LNCaP clone FGC (cell line): ENCODE measurements around the gene AMBRA1.

ENCODE experiments used
- DNase-seq: peaks from one replicate; pipeline ENCODE4 v3.0.0-alpha.2; 2011; ENCODE audit warnings: low read depth
- H3K4me3 ChIP-seq: 2 replicates; pipeline ENCODE4 v1.5.1; 2011; ENCODE audit warnings: mild to moderate bottlenecking, low read depth, low read length, control low read depth
- TF ChIP-seq, protein P1 (sequence below): IDR thresholded peaks from 2 replicates; pipeline ENCODE4 v1.5.1; 2012; ENCODE audit warnings: mild to moderate bottlenecking; ENCODE audit not compliant: control insufficient read depth, insufficient read depth; ENCODE audit errors: extremely low read depth

AMBRA1 gene

GRCh38 chr11:46489656-46490560 lies 103.9 kb downstream of the AMBRA1 start:
- no peak for DNase-seq
- TF ChIP-seq, protein P1, sequence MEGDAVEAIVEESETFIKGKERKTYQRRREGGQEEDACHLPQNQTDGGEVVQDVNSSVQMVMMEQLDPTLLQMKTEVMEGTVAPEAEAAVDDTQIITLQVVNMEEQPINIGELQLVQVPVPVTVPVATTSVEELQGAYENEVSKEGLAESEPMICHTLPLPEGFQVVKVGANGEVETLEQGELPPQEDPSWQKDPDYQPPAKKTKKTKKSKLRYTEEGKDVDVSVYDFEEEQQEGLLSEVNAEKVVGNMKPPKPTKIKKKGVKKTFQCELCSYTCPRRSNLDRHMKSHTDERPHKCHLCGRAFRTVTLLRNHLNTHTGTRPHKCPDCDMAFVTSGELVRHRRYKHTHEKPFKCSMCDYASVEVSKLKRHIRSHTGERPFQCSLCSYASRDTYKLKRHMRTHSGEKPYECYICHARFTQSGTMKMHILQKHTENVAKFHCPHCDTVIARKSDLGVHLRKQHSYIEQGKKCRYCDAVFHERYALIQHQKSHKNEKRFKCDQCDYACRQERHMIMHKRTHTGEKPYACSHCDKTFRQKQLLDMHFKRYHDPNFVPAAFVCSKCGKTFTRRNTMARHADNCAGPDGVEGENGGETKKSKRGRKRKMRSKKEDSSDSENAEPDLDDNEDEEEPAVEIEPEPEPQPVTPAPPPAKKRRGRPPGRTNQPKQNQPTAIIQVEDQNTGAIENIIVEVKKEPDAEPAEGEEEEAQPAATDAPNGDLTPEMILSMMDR: peak; percentile 53
- no peak overlapping the region for H3K4me3 ChIP-seq

DNA sequence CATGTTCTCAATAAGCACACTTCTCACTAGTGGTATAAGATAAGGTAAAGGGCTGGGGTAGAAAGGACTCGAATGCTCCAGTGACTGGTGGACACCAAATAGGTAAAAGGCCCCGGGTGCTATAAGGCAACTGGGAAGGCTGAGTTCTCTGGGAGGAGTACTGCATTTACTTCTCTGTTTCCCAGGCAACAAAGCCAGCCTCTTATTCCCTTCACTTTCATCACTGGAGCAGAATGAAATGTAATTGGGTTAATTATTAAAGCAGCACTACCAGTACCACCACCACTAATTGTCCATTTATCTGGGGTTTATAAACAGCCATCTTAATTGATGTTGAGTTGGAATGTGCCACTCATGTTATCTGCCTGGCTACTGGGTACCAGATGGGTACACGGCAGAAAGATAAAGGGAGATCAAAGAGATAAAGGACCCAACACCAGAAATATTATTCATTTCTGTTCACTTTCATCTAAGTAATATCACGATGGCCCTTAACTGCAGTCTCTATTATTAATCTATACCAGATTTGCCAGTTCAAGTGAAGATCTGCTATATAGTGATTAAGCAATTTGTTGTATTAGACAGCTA lies 107.9 kb downstream of the AMBRA1 start:
- TF ChIP-seq, protein P1: no peak
- no peak for DNase-seq
- no peak overlapping the region for H3K4me3 ChIP-seq

- TF ChIP-seq, protein P1: no peak
These were observed 109.7 kb downstream of the AMBRA1 start for GRCh38 chr11:46484101-46484500.

GRCh38 chr11:46480909-46481308 lies 112.9 kb downstream of the AMBRA1 start:
- DNase-seq: no peak

More at GRCh38 chr11:46484101-46484500, 109.7 kb downstream of the AMBRA1 start:
- no peak overlapping the region for H3K4me3 ChIP-seq
- no peak for DNase-seq

GRCh38 chr11:46480166-46480726 lies 113.6 kb downstream of the AMBRA1 start:
- TF ChIP-seq, protein P1: no peak
- DNase-seq: no peak
- H3K4me3 ChIP-seq: no peak overlapping the region

More at GRCh38 chr11:46480909-46481308, 112.9 kb downstream of the AMBRA1 start:
- H3K4me3 ChIP-seq: no peak overlapping the region
- TF ChIP-seq, protein P1: no peak

GRCh38 chr11:46479601-46480000 lies 114.2 kb downstream of the AMBRA1 start:
- TF ChIP-seq, protein P1: no peak
- DNase-seq: no peak
- H3K4me3 ChIP-seq: no peak overlapping the region
